Mucosa of gallbladder (tissue), 1 donor: ENCODE data around the gene PSMG4. TPM values are rescaled to one million over a fixed set of nuclear protein-coding genes. Genes with fewer than 3 reads are reported as not detected.

Experiments used
- DNase-seq: peaks from one replicate; pipeline ENCODE4 v3.0.0-alpha.2; 2020; ENCODE audit warnings: low spot score
- total RNA-seq: library from RNA; stranded (reverse); gene quantifications from one replicate; pipeline ENCODE4 v1.2.1, GENCODE V29; 2021
- donor health status: DM: no; HTN: no; CAD: no.

PSMG4 gene
- total RNA-seq, 1 donor from 2014 or later, result 19.3 TPM

- DNase-seq, result peak; percentile 84
Measured at GRCh38 chr6:3251462-3252314, 7.1 kb upstream of the PSMG4 start.

- no peak for DNase-seq
Measured at GRCh38 chr6:3252369-3252768, 6.4 kb upstream of the PSMG4 start.

- no peak for DNase-seq
Measured at GRCh38 chr6:3252861-3253596, 5.7 kb upstream of the PSMG4 start.

GRCh38 chr6:3253597-3253961 is 5.2 kb upstream of the PSMG4 start:
- DNase-seq, result no peak

GRCh38 chr6:3258201-3258600 is 546 bp upstream of the PSMG4 start:
- no peak for DNase-seq

GRCh38 chr6:3259491-3259958 is 778 bp downstream of the PSMG4 start:
- DNase-seq, result no peak

- DNase-seq, result no peak
Measured at GRCh38 chr6:3260296-3260695, 1.5 kb downstream of the PSMG4 start.

- DNase-seq, result no peak
Measured at GRCh38 chr6:3260772-3261517, 2.2 kb downstream of the PSMG4 start.

- DNase-seq, result no peak
Measured at GRCh38 chr6:3261518-3261820, 2.7 kb downstream of the PSMG4 start.

GRCh38 chr6:3261921-3262320 is 3.2 kb downstream of the PSMG4 start:
- DNase-seq, result no peak

- no peak for DNase-seq
Measured at GRCh38 chr6:3263096-3263495, 4.3 kb downstream of the PSMG4 start.

- no peak for DNase-seq
Measured at GRCh38 chr6:3264356-3264755, 5.6 kb downstream of the PSMG4 start.

GRCh38 chr6:3265671-3266070 is 6.9 kb downstream of the PSMG4 start:
- no peak for DNase-seq

- no peak for DNase-seq
Measured at GRCh38 chr6:3266170-3266569, 7.4 kb downstream of the PSMG4 start.

- no peak for DNase-seq
Measured at GRCh38 chr6:3267162-3267561, 8.4 kb downstream of the PSMG4 start.

- no peak for DNase-seq
Measured at GRCh38 chr6:3268680-3269079, 9.9 kb downstream of the PSMG4 start.

- no peak for DNase-seq
Measured at GRCh38 chr6:3269281-3269975, 10.7 kb downstream of the PSMG4 start.

- peak; percentile 66 for DNase-seq
Measured at GRCh38 chr6:3270258-3270657, 11.5 kb downstream of the PSMG4 start.

- no peak for DNase-seq
Measured at GRCh38 chr6:3271756-3272155, 13.0 kb downstream of the PSMG4 start.

GRCh38 chr6:3272911-3273547 is 14.3 kb downstream of the PSMG4 start:
- DNase-seq, result no peak

- DNase-seq, result no peak
Measured at GRCh38 chr6:3273707-3274521, 15.2 kb downstream of the PSMG4 start.
